Progenitor cell of endocrine pancreas (in vitro differentiated cells): Measurements from ENCODE around the gene ABCF1. TPM values are rescaled to one million over a fixed set of nuclear protein-coding genes. Genes with fewer than 3 reads are reported as not detected.

Source experiments
- DNase-seq: peaks from one replicate; pipeline ENCODE4 v3.0.0; 2021; ENCODE audit warnings: low spot score; ENCODE audit not compliant: unreplicated experiment
- H3K27ac Mint-ChIP-seq: 2 replicates; pipeline ENCODE4 v1.8.0; 2021; ENCODE audit warnings: mild to moderate bottlenecking, moderate library complexity, mixed read lengths
- H3K27me3 Mint-ChIP-seq: 2 replicates; pipeline ENCODE4 v1.8.0; 2021; ENCODE audit warnings: mixed read lengths
- H3K36me3 Mint-ChIP-seq: 2 replicates; pipeline ENCODE4 v1.8.0; 2022; ENCODE audit warnings: mixed read lengths; ENCODE audit not compliant: insufficient read depth
- H3K4me1 Mint-ChIP-seq: 2 replicates; pipeline ENCODE4 v1.8.0; 2021; ENCODE audit warnings: low read depth, mixed read lengths
- H3K4me3 Mint-ChIP-seq: 2 replicates; pipeline ENCODE4 v1.8.0; 2021; ENCODE audit warnings: low read depth, mild to moderate bottlenecking, moderate library complexity, mixed read lengths
- H3K9me3 Mint-ChIP-seq: 2 replicates; pipeline ENCODE4 v1.8.0; 2021; ENCODE audit warnings: low read depth, mixed read lengths
- CTCF ChIP-seq: fragments of 200-600 bp; sonication (generic); IDR thresholded peaks from one replicate; pipeline ENCODE4 v1.5.0; 2021; ENCODE audit warnings: antibody characterized with exemption, mild to moderate bottlenecking; ENCODE audit not compliant: unreplicated experiment
- total RNA-seq: library from RNA; stranded (reverse); gene quantifications from 2 replicates; pipeline ENCODE4 v1.2.1, GENCODE V29; 2021

Gene ABCF1
- total RNA-seq, 1 donor from 2014 or later = 72.0 TPM

GRCh38 chr6:30583921-30584320 is 12.7 kb downstream of the ABCF1 start:
- H3K4me1 Mint-ChIP-seq = no peaks in the 10 kb centered on the region

GRCh38 chr6:30589754-30590358 is 18.6 kb downstream of the ABCF1 start:
- DNase-seq = no peak
- Mint-ChIP-seq H3K9me3 (no peaks in the 10 kb centered on the region), H3K4me1 (peaks cover 14% of the 10 kb centered on the region), H3K36me3 (peaks cover 33% of the 10 kb centered on the region), H3K4me3 (no peak overlapping the region), H3K27me3 (no peaks in the 10 kb centered on the region), H3K27ac (peak overlapping the region; percentile 93)
- no peak for TF ChIP-seq CTCF

More at GRCh38 chr6:30583921-30584320, 12.7 kb downstream of the ABCF1 start:
- Mint-ChIP-seq H3K4me3 (no peak overlapping the region), H3K9me3 (no peaks in the 10 kb centered on the region), H3K36me3 (peaks cover 40% of the 10 kb centered on the region), H3K27ac (no peak overlapping the region), H3K27me3 (no peaks in the 10 kb centered on the region)
- no peak for TF ChIP-seq CTCF
- no peak for DNase-seq

- DNase-seq = no peak
- H3K4me1 Mint-ChIP-seq = peaks cover 14% of the 10 kb centered on the region
- H3K36me3 Mint-ChIP-seq = peaks cover 33% of the 10 kb centered on the region
- H3K9me3 Mint-ChIP-seq = no peaks in the 10 kb centered on the region
- H3K4me3 Mint-ChIP-seq = no peak overlapping the region
- peak overlapping the region; percentile 93 for H3K27ac Mint-ChIP-seq
- no peak for TF ChIP-seq CTCF
- H3K27me3 Mint-ChIP-seq = no peaks in the 10 kb centered on the region
Measured at GRCh38 chr6:30590509-30590908, 19.3 kb downstream of the ABCF1 start.

GRCh38 chr6:30591008-30591407 is 19.8 kb downstream of the ABCF1 start:
- peak overlapping the region; percentile 93 for H3K27ac Mint-ChIP-seq
- no peaks in the 10 kb centered on the region for H3K27me3 Mint-ChIP-seq
- peaks cover 14% of the 10 kb centered on the region for H3K4me1 Mint-ChIP-seq
- H3K9me3 Mint-ChIP-seq = no peaks in the 10 kb centered on the region
- H3K36me3 Mint-ChIP-seq = peaks cover 32% of the 10 kb centered on the region
- TF ChIP-seq CTCF = no peak
- no peak for DNase-seq
- no peak overlapping the region for H3K4me3 Mint-ChIP-seq

- H3K27ac Mint-ChIP-seq = peak overlapping the region; percentile 82
- peaks cover 27% of the 10 kb centered on the region for H3K36me3 Mint-ChIP-seq
- no peaks in the 10 kb centered on the region for H3K9me3 Mint-ChIP-seq
- H3K27me3 Mint-ChIP-seq = no peaks in the 10 kb centered on the region
- peaks cover 14% of the 10 kb centered on the region for H3K4me1 Mint-ChIP-seq
- TF ChIP-seq CTCF = no peak
- DNase-seq = no peak
- no peak overlapping the region for H3K4me3 Mint-ChIP-seq
Measured at GRCh38 chr6:30592287-30592686, 21.0 kb downstream of the ABCF1 start.
